H1 (cell line): ENCODE data around the gene ZNF639. TPM values are rescaled to one million over a fixed set of nuclear protein-coding genes. Genes with fewer than 3 reads are reported as not detected.

Experiments used
- CTCF ChIA-PET: fragments of 300-600 bp; sonication (Branson Sonifier 250); formaldehyde crosslinking; loops from one replicate; lab custom pipeline; 2021; ENCODE audit not compliant: partially characterized antibody; lab: Charles Lee
- POLR2A ChIA-PET: fragments of 300-600 bp; sonication (Branson Sonifier 250); formaldehyde crosslinking; loops from one replicate; lab custom pipeline; 2021; ENCODE audit warnings: inconsistent platforms; ENCODE audit not compliant: partially characterized antibody; lab: Charles Lee
- DNase-seq, 2 experiments: peaks; one replicate each; pipeline versions ENCODE4 v3.0.0 to v3.0.0-alpha.2; 2010 to 2022; ENCODE audit warnings: low spot score in 2 of 2, low read depth in 1 of 2, mixed read lengths in 1 of 2
- FAIRE-seq: peaks from 2 replicates; lab custom pipeline; 2011; peaks lifted over from hg19 to GRCh38; lab: Jason Lieb, UNC
- H2AFZ ChIP-seq: 2 replicates; pipeline ENCODE4 v1.8.1; 2012; ENCODE audit warnings: low read length, inconsistent platforms
- H2AK5ac ChIP-seq: 2 replicates; pipeline ENCODE4 v1.6.1; 2013; ENCODE audit warnings: low read depth, low read length
- H2BK120ac ChIP-seq: replicated peaks from 2 replicates; pipeline ENCODE3; 2013; ENCODE audit warnings: low read depth, low read length, inconsistent platforms
- H2BK12ac ChIP-seq: 2 replicates; pipeline ENCODE4 v1.6.1; 2013; ENCODE audit warnings: low read depth, low read length
- H2BK15ac ChIP-seq: 2 replicates; pipeline ENCODE4 v1.6.1; 2013; ENCODE audit warnings: low read length
- H2BK20ac ChIP-seq: 2 replicates; pipeline ENCODE4 v1.6.1; 2013; ENCODE audit warnings: low read length
- H2BK5ac ChIP-seq: 2 replicates; pipeline ENCODE4 v1.6.1; 2013; ENCODE audit warnings: low read depth, low read length
- H3K14ac ChIP-seq: 2 replicates; pipeline ENCODE4 v1.6.1; 2013; ENCODE audit warnings: inconsistent platforms; ENCODE audit not compliant: insufficient read length
- H3K18ac ChIP-seq: 2 replicates; pipeline ENCODE4 v1.6.1; 2013; ENCODE audit warnings: low read length; ENCODE audit errors: extremely low read depth
- H3K23ac ChIP-seq: 2 replicates; pipeline ENCODE4 v1.6.1; 2013; ENCODE audit warnings: inconsistent platforms; ENCODE audit not compliant: insufficient read length
- H3K23me2 ChIP-seq: 2 replicates; pipeline ENCODE4 v1.6.1; 2013; ENCODE audit warnings: low read depth, low read length
- H3K27ac ChIP-seq: 2 replicates; pipeline ENCODE4 v1.6.1; 2011; ENCODE audit warnings: low read depth, low read length, inconsistent platforms
- H3K27me3 ChIP-seq, 4 experiments: replicated peaks in 1 of 4; 1 replicate in 1 of 4; 2 replicates in 3 of 4; pipeline versions ENCODE4 v1.6.1 to v1.8.1; 2011 to 2013; ENCODE audit warnings: low read length in 3 of 4, mild to moderate bottlenecking in 3 of 4, inconsistent platforms in 2 of 4, mixed read lengths in 2 of 4, moderate library complexity in 1 of 4; ENCODE audit not compliant: control insufficient read depth in 3 of 4, insufficient read depth in 3 of 4; ENCODE audit errors: extremely low read depth in 1 of 4
- H3K36me3 ChIP-seq, 4 experiments: 2 replicates each; pipeline versions ENCODE4 v1.6.1 to v1.8.1; 2011 to 2013; ENCODE audit warnings: mild to moderate bottlenecking in 4 of 4, low read length in 3 of 4, moderate library complexity in 2 of 4, control low read depth in 1 of 4, inconsistent platforms in 1 of 4; ENCODE audit not compliant: insufficient read depth in 4 of 4, control insufficient read depth in 2 of 4
- H3K4ac ChIP-seq: replicated peaks from 2 replicates; pipeline ENCODE3; 2013; ENCODE audit warnings: low read length, low read depth, mixed read lengths, inconsistent platforms; ENCODE audit not compliant: insufficient read length
- H3K4me1 ChIP-seq, 4 experiments: replicated peaks in 1 of 4; 1 replicate in 1 of 4; 2 replicates in 3 of 4; pipeline versions ENCODE4 v1.6.1 to v1.8.1; 2011 to 2013; ENCODE audit warnings: low read length in 3 of 4, inconsistent platforms in 2 of 4, mixed read lengths in 1 of 4; ENCODE audit not compliant: insufficient read depth in 4 of 4, control insufficient read depth in 3 of 4
- H3K4me2 ChIP-seq, 2 experiments: 2 replicates each; pipeline versions ENCODE4 v1.6.1 to v1.8.1; 2011 to 2013; ENCODE audit warnings: low read depth in 2 of 2, low read length in 2 of 2, control low read depth in 1 of 2, inconsistent platforms in 1 of 2, mild to moderate bottlenecking in 1 of 2; ENCODE audit not compliant: insufficient read depth in 1 of 2
- H3K4me3 ChIP-seq, 4 experiments: fragments of 200-600, 300-600 bp in 1 of 4; sonication (generic), shearing (Covaris generic), sonication (Bioruptor Twin) in 1 of 4; 2 replicates each; pipeline versions ENCODE4 v1.5.1 to v1.8.1; 2011 to 2016; ENCODE audit warnings: low read length in 4 of 4, low read depth in 3 of 4, control low read depth in 2 of 4, inconsistent platforms in 2 of 4, mild to moderate bottlenecking in 2 of 4, mixed read lengths in 1 of 4, moderate library complexity in 1 of 4; ENCODE audit not compliant: insufficient read depth in 2 of 4; ENCODE audit errors: extremely low read depth in 1 of 4
- H3K56ac ChIP-seq: replicated peaks from 2 replicates; pipeline ENCODE3; 2013; ENCODE audit warnings: low read depth, mild to moderate bottlenecking, mixed read lengths, low read length, inconsistent platforms; ENCODE audit not compliant: insufficient read length
- H3K79me1 ChIP-seq: 2 replicates; pipeline ENCODE4 v1.6.1; 2013; ENCODE audit warnings: low read depth, low read length, control low read depth
- H3K79me2 ChIP-seq, 2 experiments: 2 replicates each; pipeline versions ENCODE4 v1.6.1 to v1.8.1; 2012 to 2013; ENCODE audit warnings: low read length in 2 of 2, mild to moderate bottlenecking in 2 of 2, inconsistent platforms in 1 of 2; ENCODE audit not compliant: insufficient read depth in 2 of 2, control insufficient read depth in 1 of 2
- H3K9ac ChIP-seq, 4 experiments: replicated peaks in 1 of 4; 1 replicate in 1 of 4; 2 replicates in 3 of 4; pipeline versions ENCODE4 v1.6.1 to v1.8.1; 2011 to 2013; ENCODE audit warnings: low read depth in 3 of 4, low read length in 3 of 4, control low read depth in 2 of 4, mild to moderate bottlenecking in 2 of 4, moderate library complexity in 2 of 4, inconsistent platforms in 1 of 4; ENCODE audit errors: extremely low read depth in 1 of 4
- H3K9me3 ChIP-seq, 2 experiments: 2 replicates each; pipeline versions ENCODE4 v1.6.1 to v1.8.1; 2012 to 2013; ENCODE audit warnings: mild to moderate bottlenecking in 2 of 2, moderate library complexity in 2 of 2, control low read depth in 1 of 2, inconsistent platforms in 1 of 2, low read depth in 1 of 2, low read length in 1 of 2, mixed read lengths in 1 of 2; ENCODE audit not compliant: insufficient read depth in 2 of 2
- H4K20me1 ChIP-seq, 2 experiments: replicated peaks in 1 of 2; 2 replicates each; pipeline versions ENCODE3 to v1.8.1; 2011 to 2013; ENCODE audit warnings: inconsistent platforms in 2 of 2, low read length in 2 of 2, mild to moderate bottlenecking in 1 of 2; ENCODE audit not compliant: insufficient read depth in 2 of 2, control insufficient read depth in 1 of 2
- H4K5ac ChIP-seq: 2 replicates; pipeline ENCODE4 v1.6.1; 2013; ENCODE audit warnings: low read length, low read depth, mixed read lengths, inconsistent platforms; ENCODE audit not compliant: insufficient read length
- H4K8ac ChIP-seq: 2 replicates; pipeline ENCODE4 v1.8.0; 2013; ENCODE audit warnings: mild to moderate bottlenecking, moderate library complexity, low read length, inconsistent platforms; ENCODE audit not compliant: insufficient read depth; ENCODE audit errors: extremely low read depth
- H4K91ac ChIP-seq: replicated peaks from 2 replicates; pipeline ENCODE3; 2013; ENCODE audit warnings: low read length, mixed read lengths, inconsistent platforms; ENCODE audit not compliant: insufficient read length
- BACH1 ChIP-seq: IDR thresholded peaks from 2 replicates; pipeline ENCODE4 v1.6.1; 2012; ENCODE audit warnings: low read length, improper control_type of control experiment
- CBX8 ChIP-seq: fragments of 300-800, 300-1000 bp; sonication (generic); IDR thresholded peaks from 2 replicates; pipeline ENCODE4 v1.7.1; 2016; ENCODE audit warnings: low read depth, low read length, borderline replicate concordance
- FOSL1 ChIP-seq: IDR thresholded peaks from 2 replicates; pipeline ENCODE4 v1.6.1; 2011; ENCODE audit warnings: mild to moderate bottlenecking, low read depth, low read length, moderate library complexity; ENCODE audit not compliant: insufficient read depth
- GABPA ChIP-seq: IDR thresholded peaks from 2 replicates; pipeline ENCODE4 v1.6.1; 2011; ENCODE audit warnings: mild to moderate bottlenecking, low read length, moderate library complexity, borderline replicate concordance; ENCODE audit not compliant: insufficient read depth
- KDM5A ChIP-seq: fragments of 200-600 bp; IDR thresholded peaks from 2 replicates; pipeline ENCODE4 v1.7.1; 2012; ENCODE audit warnings: mild to moderate bottlenecking, low read length, inconsistent platforms, mixed read lengths
- TAF1 ChIP-seq: IDR thresholded peaks from 2 replicates; pipeline ENCODE4 v1.6.1; 2011; ENCODE audit warnings: mild to moderate bottlenecking, low read depth, low read length
- WGBS, 2 experiments: shearing (Covaris generic) in 1 of 2; methylation state at CpG; one replicate each; pipeline versions ENCODE4 v1.1.6 to v1.1.7; 2013 to 2015; ENCODE audit warnings: low lambda C conversion rate in 2 of 2, mixed read lengths in 2 of 2, inconsistent platforms in 1 of 2, low coverage in 1 of 2, missing lambda C conversion rate in 1 of 2; ENCODE audit not compliant: insufficient replicate concordance in 2 of 2, insufficient coverage in 1 of 2, insufficient read length in 1 of 2; ENCODE audit errors: extremely low coverage in 1 of 2, missing lambda C conversion rate in 1 of 2; 5-methylcytosine and 5-hydroxymethylcytosine counted together
- polyA plus RNA-seq, 7 experiments: library from polyadenylated mRNA; depleted of rRNA in 3 of 7; stranded (reverse) in 5 of 7; unstranded in 2 of 7; fragments of >200 nt in 5 of 7; fragments of 200-250 nt in 2 of 7; gene quantifications; 1 replicate in 5 of 7; 2 replicates in 1 of 7; 4 replicates in 1 of 7; pipeline versions ENCODE4 v1.2.1 to v1.2.3, GENCODE V29; 2011 to 2013; ENCODE audit warnings: missing spikeins in 2 of 7, mixed read lengths in 2 of 7
- total RNA-seq: library from RNA; stranded (reverse); fragmentation: NEBNext Ultra II Directional; extraction: Animal tissue kit (Norgen Biotek cat#: 25700); gene quantifications from 2 replicates; pipeline ENCODE4 v1.2.1, GENCODE V29; 2021

ZNF639 gene
- total and polyA plus RNA-seq, 2 of the 8 experiments (the other 6 are each of a cell fraction or from before 2014, with no cell fraction given) = 9.1 to 41.4 TPM

DNA sequence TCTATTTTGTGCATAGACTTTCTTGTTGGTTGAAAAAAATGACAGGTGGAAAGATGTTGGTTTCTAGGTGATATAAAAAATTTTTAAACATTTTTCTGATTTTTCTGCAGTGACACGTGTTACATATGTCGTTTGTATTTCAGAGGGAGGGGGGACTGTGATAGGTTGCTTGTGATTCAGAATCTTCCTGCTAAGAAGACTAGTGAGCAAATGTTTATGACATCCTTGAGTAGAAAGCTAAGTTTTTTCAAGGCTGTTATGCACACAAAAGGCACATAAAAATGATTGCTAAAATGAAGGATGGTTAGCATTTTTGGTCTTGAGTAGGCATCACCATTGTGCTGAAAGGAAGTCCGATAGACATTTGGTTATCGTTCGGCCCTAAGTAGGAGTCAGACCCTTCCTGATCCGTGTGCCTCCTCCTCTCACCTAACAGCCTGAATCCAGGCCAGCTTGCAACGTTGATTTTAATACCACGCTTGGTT, 1.5 kb downstream of the ZNF639 start:
- FAIRE-seq = no peak
- peaks cover 4% of the 10 kb centered on the region; the same call in 1 of the 2 replicates for H3K23me2 ChIP-seq
- H2BK15ac ChIP-seq = no peak overlapping the region
- H4K91ac ChIP-seq = no peak overlapping the region
- ChIA-PET POLR2A (interaction anchor here (1.7 to 2.4 kb wide), 3 partner anchors 10 to 25 kb away, joined by 5 to 9 read pairs (median 6); partner anchors contain the start of gene MFN1), CTCF (interaction anchor here (0.6 to 1.2 kb wide), 4 partner anchors 13 to 250 kb away, joined by 3 to 6 read pairs (median 4); no protein-coding TSS in a partner anchor)
- no peak overlapping the region for H3K56ac ChIP-seq
- H3K27me3 ChIP-seq = no peaks in the 10 kb centered on the region
- no peak overlapping the region for H3K23ac ChIP-seq
- H3K9ac ChIP-seq = peak overlapping the region in 1 of 4 experiments; percentile 29; a peak in 1 of 7 replicates
- no peak overlapping the region for H2BK120ac ChIP-seq
- no peak overlapping the region; the same call in 1 of the 2 replicates for H3K18ac ChIP-seq
- no peaks in the 10 kb centered on the region for H3K9me3 ChIP-seq
- no peak for DNase-seq
- peaks cover 1 to 2% of the 10 kb centered on the region in 2 experiments for H4K20me1 ChIP-seq
- no peak overlapping the region for H2BK20ac ChIP-seq
- no peak overlapping the region for H2BK5ac ChIP-seq
- no peaks in the 10 kb centered on the region for H3K79me1 ChIP-seq
- H2BK12ac ChIP-seq = no peak overlapping the region
- no peak overlapping the region for H3K14ac ChIP-seq
- H3K27ac ChIP-seq = no peak overlapping the region
- H4K8ac ChIP-seq = no peak overlapping the region
- 31% methylated on average over 8 of the region's 8 CpGs; no CpG with 5 or more reads in 1 of the 2 experiments for WGBS, 2 experiments
- peak overlapping the region; percentile 70 to 98 for H3K4me2 ChIP-seq
- H2AFZ ChIP-seq = no peak overlapping the region
- H3K4ac ChIP-seq = no peak overlapping the region
- peaks cover 0 to 6% (median 3%) of the 10 kb centered on the region in 4 experiments; a peak in 4 of 7 replicates for H3K4me1 ChIP-seq
- TF ChIP-seq GABPA (no peak), TAF1 (no peak), BACH1 (no peak), KDM5A (no peak), CBX8 (no peak), FOSL1 (no peak)
- TF ChIP-seq, all 59 proteins: peak for 0
- Histone ChIP-seq H3K36me3 (peaks cover 4 to 29% (median 10%) of the 10 kb centered on the region in 4 experiments; a peak in 7 of 8 replicates), H4K5ac (no peak overlapping the region), H3K4me3 (peak overlapping the region; percentile 65 to 90 (median 72)), H2AK5ac (no peak overlapping the region), H3K79me2 (peaks cover 9 to 51% of the 10 kb centered on the region in 2 experiments)
